Glomerular endothelial cell (primary cell): ENCODE results near the gene OSBPL5. TPM values are rescaled to one million over a fixed set of nuclear protein-coding genes. Genes with fewer than 3 reads are reported as not detected.
A peak's percentile ranks its signal among the peaks of the same experiment; 100 is the strongest.

Experiments used
- DNase-seq: peaks from one replicate; pipeline ENCODE4 v3.0.0-alpha.2; 2011; ENCODE audit warnings: low read depth, low spot score; ENCODE audit errors: extremely low read depth
- total RNA-seq: library from RNA; depleted of rRNA; stranded (reverse); fragments of >200 nt; gene quantifications from 2 replicates; pipeline ENCODE4 v1.2.3, GENCODE V29; 2015

The OSBPL5 gene
- total RNA-seq, 1 donor from 2014 or later = 37.5 TPM

- no peak for DNase-seq
Measured at GRCh38 chr11:3105791-3106735, 59.0 kb downstream of the OSBPL5 start.

- no peak for DNase-seq
Measured at GRCh38 chr11:3104961-3105790, 59.9 kb downstream of the OSBPL5 start.

GRCh38 chr11:3104051-3104714 lies 60.9 kb downstream of the OSBPL5 start:
- no peak for DNase-seq

GRCh38 chr11:3103076-3103475 lies 62.0 kb downstream of the OSBPL5 start:
- DNase-seq = no peak

- DNase-seq = no peak
Measured at GRCh38 chr11:3102641-3102921, 62.5 kb downstream of the OSBPL5 start.

GRCh38 chr11:3101921-3102640 lies 63.0 kb downstream of the OSBPL5 start:
- no peak for DNase-seq

- DNase-seq = no peak
Measured at GRCh38 chr11:3099178-3099577, 65.9 kb downstream of the OSBPL5 start.

GRCh38 chr11:3096909-3097530 lies 68.1 kb downstream of the OSBPL5 start:
- DNase-seq = no peak

GRCh38 chr11:3095712-3096361 lies 69.3 kb downstream of the OSBPL5 start:
- peak; percentile 95 for DNase-seq

- DNase-seq = no peak
Measured at GRCh38 chr11:3094223-3094824, 70.8 kb downstream of the OSBPL5 start.

- no peak for DNase-seq
Measured at GRCh38 chr11:3093281-3094191, 71.6 kb downstream of the OSBPL5 start.

GRCh38 chr11:3092603-3093141 lies 72.4 kb downstream of the OSBPL5 start:
- DNase-seq = no peak

GRCh38 chr11:3091846-3092602 lies 73.1 kb downstream of the OSBPL5 start:
- no peak for DNase-seq

- DNase-seq = no peak
Measured at GRCh38 chr11:3091081-3091845, 73.8 kb downstream of the OSBPL5 start.

- no peak for DNase-seq
Measured at GRCh38 chr11:3090096-3090901, 74.8 kb downstream of the OSBPL5 start.
